ENCODE data around the gene ZMYND12. TPM values are rescaled to one million over a fixed set of nuclear protein-coding genes. Genes with fewer than 3 reads are reported as not detected.

The ZMYND12 gene
- polyA plus RNA-seq, 1 donor: 0.37 TPM

- no peak for DNase-seq (ENCODE audit: low read depth)
Observed at GRCh38 chr1:42442662-42443061, 13.2 kb downstream of the ZMYND12 start.

GRCh38 chr1:42439940-42440339, 15.9 kb downstream of the ZMYND12 start:
- no peak for DNase-seq (ENCODE audit: low read depth)

- no peak for DNase-seq (ENCODE audit: low read depth)
Observed at GRCh38 chr1:42434340-42434739, 21.5 kb downstream of the ZMYND12 start.

GRCh38 chr1:42433369-42433768, 22.5 kb downstream of the ZMYND12 start:
- DNase-seq (ENCODE audit: low read depth): no peak

- DNase-seq (ENCODE audit: low read depth): no peak
Observed at GRCh38 chr1:42432714-42433113, 23.1 kb downstream of the ZMYND12 start.

- no peak for DNase-seq (ENCODE audit: low read depth)
Observed at GRCh38 chr1:42431514-42431913, 24.3 kb downstream of the ZMYND12 start.

GRCh38 chr1:42430286-42431135, 25.3 kb downstream of the ZMYND12 start:
- DNase-seq (ENCODE audit: low read depth): no peak

GRCh38 chr1:42429603-42430002, 26.2 kb downstream of the ZMYND12 start:
- DNase-seq (ENCODE audit: low read depth): no peak

- DNase-seq (ENCODE audit: low read depth): no peak
Observed at GRCh38 chr1:42427240-42427639, 28.6 kb downstream of the ZMYND12 start.

GRCh38 chr1:42424201-42424600, 31.6 kb downstream of the ZMYND12 start:
- no peak for DNase-seq (ENCODE audit: low read depth)

- no peak for DNase-seq (ENCODE audit: low read depth)
Observed at GRCh38 chr1:42423681-42424080, 32.1 kb downstream of the ZMYND12 start.

GRCh38 chr1:42422737-42423136, 33.1 kb downstream of the ZMYND12 start:
- DNase-seq (ENCODE audit: low read depth): no peak

GRCh38 chr1:42420911-42421585, 34.8 kb downstream of the ZMYND12 start:
- peak; percentile 81 for DNase-seq (ENCODE audit: low read depth)

- no peak for DNase-seq (ENCODE audit: low read depth)
Observed at GRCh38 chr1:42420121-42420520, 35.7 kb downstream of the ZMYND12 start.

GRCh38 chr1:42419126-42419821, 36.5 kb downstream of the ZMYND12 start:
- DNase-seq (ENCODE audit: low read depth): no peak

GRCh38 chr1:42418516-42418915, 37.3 kb downstream of the ZMYND12 start:
- DNase-seq (ENCODE audit: low read depth): no peak

- DNase-seq (ENCODE audit: low read depth): no peak
Observed at GRCh38 chr1:42417166-42417565, 38.7 kb downstream of the ZMYND12 start.

GRCh38 chr1:42414551-42415496, 41.0 kb downstream of the ZMYND12 start:
- no peak for DNase-seq (ENCODE audit: low read depth)

GRCh38 chr1:42403880-42404400, 51.9 kb downstream of the ZMYND12 start:
- no peak for DNase-seq (ENCODE audit: low read depth)

- no peak for DNase-seq (ENCODE audit: low read depth)
Observed at GRCh38 chr1:42399315-42400100, 56.3 kb downstream of the ZMYND12 start.

Data from forelimb muscle (tissue), 1 donor.